ENCODE data around the gene KIAA1217. TPM values are rescaled to one million over a fixed set of nuclear protein-coding genes. Genes with fewer than 3 reads are reported as not detected.

Gene KIAA1217
- total RNA-seq, 1 experiment from 2014 or later, result 7.8 TPM

DNA sequence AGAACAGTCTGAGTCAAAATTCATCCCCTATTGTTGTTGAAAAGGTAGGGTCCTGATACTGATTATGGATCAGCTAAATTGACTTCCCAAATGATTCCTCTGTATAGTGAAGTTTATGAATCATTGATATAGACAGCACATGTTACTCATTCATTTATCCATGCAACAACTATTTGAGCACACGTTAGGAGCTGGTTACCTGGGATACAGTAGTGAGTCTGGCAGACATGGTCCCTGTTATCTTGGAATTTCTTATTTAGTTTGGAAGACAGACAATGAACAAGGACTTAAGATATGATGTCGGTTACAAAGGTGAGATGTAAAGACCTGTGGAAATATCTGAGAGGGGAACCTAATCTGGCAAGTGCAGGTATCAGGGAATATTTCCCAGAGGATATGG, 28.0 kb upstream of the KIAA1217 start:
- H3K4me1 ChIP-seq (ENCODE audit: control insufficient read depth in 1 of 2, insufficient read depth in 2 of 2, low read length in 2 of 2), result no peaks in the 10 kb centered on the region
- ATAC-seq (no peak), DNase-seq (ENCODE audit: low read depth, low spot score) (no peak)
- POLR2A ChIA-PET, result no interaction called here
- intact Hi-C loops (cut with micrococcal nuclease), result no loop called here
- H3K4me2 ChIP-seq (ENCODE audit: low read length), result no peak overlapping the region
- no peaks in the 10 kb centered on the region for H3K36me3 ChIP-seq (ENCODE audit: control insufficient read depth in 1 of 2, insufficient read depth in 2 of 2, low read length in 2 of 2)
- TF ChIP-seq, protein P1, sequence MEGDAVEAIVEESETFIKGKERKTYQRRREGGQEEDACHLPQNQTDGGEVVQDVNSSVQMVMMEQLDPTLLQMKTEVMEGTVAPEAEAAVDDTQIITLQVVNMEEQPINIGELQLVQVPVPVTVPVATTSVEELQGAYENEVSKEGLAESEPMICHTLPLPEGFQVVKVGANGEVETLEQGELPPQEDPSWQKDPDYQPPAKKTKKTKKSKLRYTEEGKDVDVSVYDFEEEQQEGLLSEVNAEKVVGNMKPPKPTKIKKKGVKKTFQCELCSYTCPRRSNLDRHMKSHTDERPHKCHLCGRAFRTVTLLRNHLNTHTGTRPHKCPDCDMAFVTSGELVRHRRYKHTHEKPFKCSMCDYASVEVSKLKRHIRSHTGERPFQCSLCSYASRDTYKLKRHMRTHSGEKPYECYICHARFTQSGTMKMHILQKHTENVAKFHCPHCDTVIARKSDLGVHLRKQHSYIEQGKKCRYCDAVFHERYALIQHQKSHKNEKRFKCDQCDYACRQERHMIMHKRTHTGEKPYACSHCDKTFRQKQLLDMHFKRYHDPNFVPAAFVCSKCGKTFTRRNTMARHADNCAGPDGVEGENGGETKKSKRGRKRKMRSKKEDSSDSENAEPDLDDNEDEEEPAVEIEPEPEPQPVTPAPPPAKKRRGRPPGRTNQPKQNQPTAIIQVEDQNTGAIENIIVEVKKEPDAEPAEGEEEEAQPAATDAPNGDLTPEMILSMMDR (IDR thresholded peaks at IDR 0.05 in 2 of 3, conservative IDR thresholded peaks at IDR 0.05 in 1 of 3; ENCODE audit: borderline replicate concordance in 1 of 3, insufficient read depth in 1 of 3, low read depth in 2 of 3, low read length in 2 of 3), result no peak
- TF ChIP-seq, protein P2, sequence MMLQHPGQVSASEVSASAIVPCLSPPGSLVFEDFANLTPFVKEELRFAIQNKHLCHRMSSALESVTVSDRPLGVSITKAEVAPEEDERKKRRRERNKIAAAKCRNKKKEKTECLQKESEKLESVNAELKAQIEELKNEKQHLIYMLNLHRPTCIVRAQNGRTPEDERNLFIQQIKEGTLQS (IDR thresholded peaks at IDR 0.05), result no peak
- H3K27me3 ChIP-seq (ENCODE audit: insufficient read depth, low read length), result peaks cover 3% of the 10 kb centered on the region; the same call in 1 of the 2 replicates
- no peaks in the 10 kb centered on the region for H3K9me2 ChIP-seq (ENCODE audit: insufficient read depth)
- H3K4me3 ChIP-seq (replicated peaks in 1 of 2; ENCODE audit: low read depth in 1 of 2, low read length in 2 of 2), result no peak overlapping the region
- H3K27ac ChIP-seq (ENCODE audit: low read depth, low read length), result no peak overlapping the region
- no peaks in the 10 kb centered on the region for H3K9me3 ChIP-seq (ENCODE audit: control insufficient read depth in 1 of 2, insufficient read depth in 1 of 2, low read depth in 1 of 2, low read length in 2 of 2)
- BruUV-seq (replicated peaks), result no TSS peak
- H2AFZ ChIP-seq (ENCODE audit: low read depth, low read length, poor library complexity, severe bottlenecking), result no peak overlapping the region
- H3K79me2 ChIP-seq (ENCODE audit: insufficient read depth, low read length), result no peaks in the 10 kb centered on the region
- CTCF ChIA-PET, result no interaction called here
- RAD21 ChIA-PET (ENCODE audit: low non-redundant PET in 1 of 2, low total read pairs in 2 of 2, uncharacterized antibody in 2 of 2, unreplicated experiment in 2 of 2), result no interaction called here
- no peaks in the 10 kb centered on the region for H4K20me1 ChIP-seq (ENCODE audit: insufficient read depth)
- no peak overlapping the region for H3K9ac ChIP-seq (ENCODE audit: low read length)

DNA sequence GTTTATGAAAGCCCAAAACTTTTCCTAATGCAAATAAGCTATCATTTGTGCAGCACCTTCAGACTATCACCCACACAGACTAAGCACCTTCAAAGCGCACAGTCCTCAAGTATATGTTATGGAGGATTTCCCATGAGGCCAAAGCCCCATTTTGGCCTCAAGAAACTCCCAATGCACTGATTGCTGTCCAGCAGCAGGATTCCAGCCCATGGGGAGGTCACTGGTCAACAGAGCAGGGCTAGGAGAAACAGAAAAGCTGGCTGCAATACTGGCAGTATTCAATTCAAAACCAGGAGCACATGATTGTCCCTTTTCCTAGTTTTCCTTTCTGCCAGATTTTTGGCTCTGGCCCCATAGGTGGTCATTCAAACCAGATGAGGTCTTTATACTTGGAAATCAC, 24.5 kb upstream of the KIAA1217 start:
- TF ChIP-seq, protein P3, sequence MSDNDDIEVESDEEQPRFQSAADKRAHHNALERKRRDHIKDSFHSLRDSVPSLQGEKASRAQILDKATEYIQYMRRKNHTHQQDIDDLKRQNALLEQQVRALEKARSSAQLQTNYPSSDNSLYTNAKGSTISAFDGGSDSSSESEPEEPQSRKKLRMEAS (IDR thresholded peaks at IDR 0.05), result no peak
- TF ChIP-seq JUND (IDR thresholded peaks at IDR 0.05) (no peak), EGR1 (IDR thresholded peaks at IDR 0.05; ENCODE audit: low read depth) (no peak), ELF1 (IDR thresholded peaks at IDR 0.05; ENCODE audit: borderline replicate concordance, low read depth) (no peak), FOSL1 (IDR thresholded peaks at IDR 0.05; ENCODE audit: low read depth) (no peak), SRF (IDR thresholded peaks at IDR 0.05; ENCODE audit: low read depth) (no peak), POLR2A (IDR thresholded peaks at IDR 0.05; ENCODE audit: borderline replicate concordance, extremely low read depth, insufficient read depth, insufficient read length) (no peak)
- TF ChIP-seq, protein P1 (IDR thresholded peaks at IDR 0.05 in 2 of 3, conservative IDR thresholded peaks at IDR 0.05 in 1 of 3; ENCODE audit: borderline replicate concordance in 1 of 3, insufficient read depth in 1 of 3, low read depth in 2 of 3, low read length in 2 of 3), result no peak
- peaks cover 3% of the 10 kb centered on the region; the same call in 1 of the 2 replicates for H3K27me3 ChIP-seq (ENCODE audit: insufficient read depth, low read length)
- ATAC-seq, result no peak
- H3K36me3 ChIP-seq (ENCODE audit: control insufficient read depth in 1 of 2, insufficient read depth in 2 of 2, low read length in 2 of 2), result no peaks in the 10 kb centered on the region
- H3K4me1 ChIP-seq (ENCODE audit: control insufficient read depth in 1 of 2, insufficient read depth in 2 of 2, low read length in 2 of 2), result no peaks in the 10 kb centered on the region
- H3K27ac ChIP-seq (ENCODE audit: low read depth, low read length), result no peak overlapping the region
- RAD21 ChIA-PET (ENCODE audit: low non-redundant PET in 1 of 2, low total read pairs in 2 of 2, uncharacterized antibody in 2 of 2, unreplicated experiment in 2 of 2), result no interaction called here
- no peaks in the 10 kb centered on the region for H3K9me3 ChIP-seq (ENCODE audit: control insufficient read depth in 1 of 2, insufficient read depth in 1 of 2, low read depth in 1 of 2, low read length in 2 of 2)
- BruUV-seq (replicated peaks), result no TSS peak
- no peaks in the 10 kb centered on the region for H3K79me2 ChIP-seq (ENCODE audit: insufficient read depth, low read length)
- intact Hi-C loops (cut with micrococcal nuclease), result no loop called here
- no peaks in the 10 kb centered on the region for H3K9me2 ChIP-seq (ENCODE audit: insufficient read depth)
- CTCF ChIA-PET, result no interaction called here
- POLR2A ChIA-PET, result no interaction called here
- H3K9ac ChIP-seq (ENCODE audit: low read length), result no peak overlapping the region
- no peak overlapping the region for H3K4me3 ChIP-seq (replicated peaks in 1 of 2; ENCODE audit: low read depth in 1 of 2, low read length in 2 of 2)
- DNase-seq (ENCODE audit: low read depth, low spot score), result no peak
- H4K20me1 ChIP-seq (ENCODE audit: insufficient read depth), result no peaks in the 10 kb centered on the region
- H3K4me2 ChIP-seq (ENCODE audit: low read length), result no peak overlapping the region
- H2AFZ ChIP-seq (ENCODE audit: low read depth, low read length, poor library complexity, severe bottlenecking), result no peak overlapping the region
